ENCODE measurements around the gene HIRA.

DNA sequence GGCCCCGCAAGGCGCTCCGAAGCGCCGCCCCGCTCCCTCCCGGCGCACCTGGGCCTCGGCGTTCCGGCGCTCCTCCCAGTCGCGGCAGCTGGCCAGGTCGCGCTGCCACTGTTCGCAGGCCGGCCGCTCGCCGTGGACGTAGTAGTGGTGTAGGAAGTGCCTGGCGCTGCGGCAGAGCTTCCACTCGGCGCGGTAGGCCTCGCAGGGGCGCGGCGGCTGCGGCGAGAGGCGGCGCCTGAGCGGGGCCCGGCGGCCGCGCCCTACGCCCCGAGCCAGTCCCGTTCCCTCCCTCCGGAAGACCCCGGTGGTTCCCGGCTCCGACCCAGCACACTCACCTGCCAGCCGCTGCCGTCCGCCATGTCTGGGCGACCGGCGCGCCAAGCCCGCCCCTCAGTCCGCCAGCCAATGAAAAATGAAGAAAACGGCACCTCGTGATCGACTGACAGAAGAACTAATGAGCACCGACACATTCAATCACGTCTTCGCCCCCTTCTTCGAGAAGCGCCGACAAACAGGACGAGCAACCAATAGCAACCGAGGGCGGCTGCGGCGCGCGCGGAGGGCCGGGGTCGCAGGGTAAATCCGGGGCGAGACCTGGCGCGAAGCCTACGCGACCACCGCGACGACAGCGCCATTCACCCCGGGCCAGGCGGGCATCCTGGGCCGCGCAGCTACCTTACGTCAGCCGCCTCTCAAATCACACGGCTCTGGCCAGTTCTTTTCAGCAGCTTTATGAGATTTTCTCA lies 16.0 kb upstream of the HIRA start, which contains the start of gene C22orf39:
- TF ChIP-seq POLR2A (IDR thresholded peaks at IDR 0.05; ENCODE audit: low read depth, low read length) (peak; percentile 78; the same call in 1 of the 2 replicates), TAF1 (IDR thresholded peaks at IDR 0.05; ENCODE audit: borderline replicate concordance, low read depth, low read length) (peak; percentile 83), POLR2AphosphoS5 (IDR thresholded peaks at IDR 0.05; ENCODE audit: low read depth, low read length) (no peak)
